WTC11 (cell line): Measurements from ENCODE around the gene INSC.

Source experiments
- AFF4 ChIP-seq: sonication (generic); formaldehyde crosslinking; IDR thresholded peaks from 2 replicates; pipeline ENCODE4 v1.8.1; 2023; ENCODE audit warnings: mild to moderate bottlenecking, missing genetic modification reagents, borderline replicate concordance
- CTCF ChIP-seq: fragments of 200-600 bp; IDR thresholded peaks from 2 replicates; pipeline ENCODE4 v1.8.0; 2022; ENCODE audit warnings: antibody characterized with exemption
- HMGXB4 ChIP-seq: sonication (generic); formaldehyde crosslinking; IDR thresholded peaks from 2 replicates; pipeline ENCODE4 v1.8.1; 2023; ENCODE audit warnings: mild to moderate bottlenecking, moderate library complexity, missing genetic modification reagents
- JUN ChIP-seq: sonication (generic); formaldehyde crosslinking; IDR thresholded peaks from 2 replicates; pipeline ENCODE4 v1.8.0; 2023; ENCODE audit warnings: mild to moderate bottlenecking, missing genetic modification reagents
- MAX ChIP-seq: sonication (generic); formaldehyde crosslinking; IDR thresholded peaks from 2 replicates; pipeline ENCODE4 v1.8.0; 2022; ENCODE audit warnings: mild to moderate bottlenecking, missing genetic modification reagents
- MLX ChIP-seq: sonication (generic); formaldehyde crosslinking; IDR thresholded peaks from 2 replicates; pipeline ENCODE4 v1.8.1; 2023; ENCODE audit warnings: mild to moderate bottlenecking, missing genetic modification reagents, moderate library complexity
- SMAD3 ChIP-seq: sonication (generic); formaldehyde crosslinking; IDR thresholded peaks from 2 replicates; pipeline ENCODE4 v1.8.0; 2022; ENCODE audit warnings: missing genetic modification reagents, mild to moderate bottlenecking, borderline replicate concordance
- ZSCAN18 ChIP-seq: fragments of 250-450 bp; sonication (Bioruptor Pico); IDR thresholded peaks from 2 replicates; pipeline ENCODE4 v2.1.2; 2022; ENCODE audit warnings: mild to moderate bottlenecking, moderate library complexity

GRCh38 chr11:15236559-15236958, 121.8 kb downstream of the INSC start:
- TF ChIP-seq CTCF: no peak
- TF ChIP-seq MAX: no peak
- no peak for TF ChIP-seq HMGXB4
- TF ChIP-seq JUN (CRISPR knock-in tag): no peak
- no peak for TF ChIP-seq MLX (CRISPR knock-in tag)
- no peak for TF ChIP-seq SMAD3
- no peak for TF ChIP-seq ZSCAN18 (CRISPR knock-in tag)
- no peak for TF ChIP-seq AFF4 (CRISPR knock-in tag)
